ENCODE data around the gene MIER2.
"Not testable (repeated sequence)": the region's sequence is repeated elsewhere in the genome, so short reads cannot be mapped to it uniquely, and the experiment has no call there.

MIER2 gene

GRCh38 chr19:369256-369655 is 24.7 kb upstream of the MIER2 start:
- H3K36me3 ChIP-seq (ENCODE audit: insufficient read depth, low read length): no peaks in the 10 kb centered on the region
- no peak overlapping the region for H3K9ac ChIP-seq (ENCODE audit: low read depth, low read length)
- H3K27me3 ChIP-seq (ENCODE audit: insufficient read depth, low read length): no peaks in the 10 kb centered on the region
- H3K4me1 ChIP-seq (ENCODE audit: insufficient read depth, low read length): no peaks in the 10 kb centered on the region
- no peak overlapping the region for H3K4me3 ChIP-seq (ENCODE audit: low read length)
- WGBS: 88% methylated on average over 13 of the region's 13 CpGs
- no peaks in the 10 kb centered on the region for H3K9me3 ChIP-seq (ENCODE audit: insufficient read depth, low read depth, low read length)
- no peak overlapping the region for H3K27ac ChIP-seq (ENCODE audit: low read depth, low read length)

GRCh38 chr19:368630-369024 is 24.0 kb upstream of the MIER2 start:
- Histone ChIP-seq H3K4me3 (ENCODE audit: low read length) (no peak overlapping the region), H3K27me3 (ENCODE audit: insufficient read depth, low read length) (no peaks in the 10 kb centered on the region), H3K36me3 (ENCODE audit: insufficient read depth, low read length) (no peaks in the 10 kb centered on the region), H3K9me3 (ENCODE audit: insufficient read depth, low read depth, low read length) (no peaks in the 10 kb centered on the region), H3K4me1 (ENCODE audit: insufficient read depth, low read length) (no peaks in the 10 kb centered on the region), H3K9ac (ENCODE audit: low read depth, low read length) (no peak overlapping the region), H3K27ac (ENCODE audit: low read depth, low read length) (no peak overlapping the region)
- 90% methylated on average over 7 of the region's 7 CpGs for WGBS

GRCh38 chr19:367963-368629 is 23.5 kb upstream of the MIER2 start:
- Histone ChIP-seq H3K9me3 (ENCODE audit: insufficient read depth, low read depth, low read length) (no peaks in the 10 kb centered on the region), H3K27ac (ENCODE audit: low read depth, low read length) (no peak overlapping the region), H3K36me3 (ENCODE audit: insufficient read depth, low read length) (no peaks in the 10 kb centered on the region), H3K27me3 (ENCODE audit: insufficient read depth, low read length) (no peaks in the 10 kb centered on the region), H3K9ac (ENCODE audit: low read depth, low read length) (no peak overlapping the region), H3K4me1 (ENCODE audit: insufficient read depth, low read length) (no peaks in the 10 kb centered on the region), H3K4me3 (ENCODE audit: low read length) (no peak overlapping the region)
- 93% methylated on average over 22 of the region's 22 CpGs for WGBS

GRCh38 chr19:367561-367960 is 23.0 kb upstream of the MIER2 start:
- H3K36me3 ChIP-seq (ENCODE audit: insufficient read depth, low read length): no peaks in the 10 kb centered on the region
- H3K27ac ChIP-seq (ENCODE audit: low read depth, low read length): no peak overlapping the region
- no peaks in the 10 kb centered on the region for H3K4me1 ChIP-seq (ENCODE audit: insufficient read depth, low read length)
- no peaks in the 10 kb centered on the region for H3K27me3 ChIP-seq (ENCODE audit: insufficient read depth, low read length)
- H3K9me3 ChIP-seq (ENCODE audit: insufficient read depth, low read depth, low read length): no peaks in the 10 kb centered on the region
- no peak overlapping the region for H3K9ac ChIP-seq (ENCODE audit: low read depth, low read length)
- WGBS: 95% methylated on average over 14 of the region's 14 CpGs
- no peak overlapping the region for H3K4me3 ChIP-seq (ENCODE audit: low read length)

GRCh38 chr19:366951-367350 is 22.4 kb upstream of the MIER2 start:
- Histone ChIP-seq H3K27me3 (ENCODE audit: insufficient read depth, low read length) (no peaks in the 10 kb centered on the region), H3K9me3 (ENCODE audit: insufficient read depth, low read depth, low read length) (no peaks in the 10 kb centered on the region), H3K4me1 (ENCODE audit: insufficient read depth, low read length) (no peaks in the 10 kb centered on the region), H3K4me3 (ENCODE audit: low read length) (no peak overlapping the region), H3K27ac (ENCODE audit: low read depth, low read length) (no peak overlapping the region), H3K9ac (ENCODE audit: low read depth, low read length) (no peak overlapping the region), H3K36me3 (ENCODE audit: insufficient read depth, low read length) (no peaks in the 10 kb centered on the region)
- WGBS: 92% methylated on average over 8 of the region's 8 CpGs

GRCh38 chr19:366205-366783 is 21.7 kb upstream of the MIER2 start:
- 96% methylated on average over 16 of the region's 17 CpGs for WGBS
- no peaks in the 10 kb centered on the region for H3K36me3 ChIP-seq (ENCODE audit: insufficient read depth, low read length)

GRCh38 chr19:364496-365287 is 20.1 kb upstream of the MIER2 start:
- Histone ChIP-seq H3K27ac (ENCODE audit: low read depth, low read length) (no peak overlapping the region), H3K9ac (ENCODE audit: low read depth, low read length) (no peak overlapping the region), H3K27me3 (ENCODE audit: insufficient read depth, low read length) (no peaks in the 10 kb centered on the region), H3K36me3 (ENCODE audit: insufficient read depth, low read length) (no peaks in the 10 kb centered on the region), H3K4me1 (ENCODE audit: insufficient read depth, low read length) (no peaks in the 10 kb centered on the region), H3K9me3 (ENCODE audit: insufficient read depth, low read depth, low read length) (no peaks in the 10 kb centered on the region), H3K4me3 (ENCODE audit: low read length) (no peak overlapping the region)
- 87% methylated on average over 17 of the region's 17 CpGs for WGBS

More at GRCh38 chr19:366205-366783, 21.7 kb upstream of the MIER2 start:
- Histone ChIP-seq H3K9me3 (ENCODE audit: insufficient read depth, low read depth, low read length) (no peaks in the 10 kb centered on the region), H3K4me1 (ENCODE audit: insufficient read depth, low read length) (no peaks in the 10 kb centered on the region), H3K27ac (ENCODE audit: low read depth, low read length) (no peak overlapping the region), H3K9ac (ENCODE audit: low read depth, low read length) (no peak overlapping the region), H3K4me3 (ENCODE audit: low read length) (no peak overlapping the region), H3K27me3 (ENCODE audit: insufficient read depth, low read length) (no peaks in the 10 kb centered on the region)

- no peak overlapping the region for H3K27ac ChIP-seq (ENCODE audit: low read depth, low read length)
- no peaks in the 10 kb centered on the region for H3K9me3 ChIP-seq (ENCODE audit: insufficient read depth, low read depth, low read length)
- WGBS: 95% methylated on average over 11 of the region's 11 CpGs
- no peaks in the 10 kb centered on the region for H3K36me3 ChIP-seq (ENCODE audit: insufficient read depth, low read length)
- H3K4me1 ChIP-seq (ENCODE audit: insufficient read depth, low read length): no peaks in the 10 kb centered on the region
- H3K9ac ChIP-seq (ENCODE audit: low read depth, low read length): no peak overlapping the region
- no peak overlapping the region for H3K4me3 ChIP-seq (ENCODE audit: low read length)
- H3K27me3 ChIP-seq (ENCODE audit: insufficient read depth, low read length): no peaks in the 10 kb centered on the region
Measured at GRCh38 chr19:362683-363082, 18.1 kb upstream of the MIER2 start.

- Histone ChIP-seq H3K27me3 (ENCODE audit: insufficient read depth, low read length) (no peaks in the 10 kb centered on the region), H3K36me3 (ENCODE audit: insufficient read depth, low read length) (no peaks in the 10 kb centered on the region), H3K27ac (ENCODE audit: low read depth, low read length) (no peak overlapping the region), H3K4me1 (ENCODE audit: insufficient read depth, low read length) (no peaks in the 10 kb centered on the region), H3K4me3 (ENCODE audit: low read length) (no peak overlapping the region), H3K9me3 (ENCODE audit: insufficient read depth, low read depth, low read length) (no peaks in the 10 kb centered on the region), H3K9ac (ENCODE audit: low read depth, low read length) (no peak overlapping the region)
- 95% methylated on average over 11 of the region's 11 CpGs for WGBS
Measured at GRCh38 chr19:362154-362553, 17.6 kb upstream of the MIER2 start.

GRCh38 chr19:359653-359925 is 15.0 kb upstream of the MIER2 start:
- Histone ChIP-seq H3K27me3 (ENCODE audit: insufficient read depth, low read length) (no peaks in the 10 kb centered on the region), H3K9ac (ENCODE audit: low read depth, low read length) (no peak overlapping the region), H3K9me3 (ENCODE audit: insufficient read depth, low read depth, low read length) (no peaks in the 10 kb centered on the region), H3K4me3 (ENCODE audit: low read length) (no peak overlapping the region), H3K4me1 (ENCODE audit: insufficient read depth, low read length) (no peaks in the 10 kb centered on the region), H3K36me3 (ENCODE audit: insufficient read depth, low read length) (no peaks in the 10 kb centered on the region), H3K27ac (ENCODE audit: low read depth, low read length) (no peak overlapping the region)
- 84% methylated on average over 2 of the region's 2 CpGs for WGBS

GRCh38 chr19:355536-355935 is 10.9 kb upstream of the MIER2 start:
- WGBS: 91% methylated on average over 14 of the region's 15 CpGs
- not testable (repeated sequence) for H3K4me1 ChIP-seq (ENCODE audit: insufficient read depth, low read length); H3K9ac ChIP-seq (ENCODE audit: low read depth, low read length); H3K36me3 ChIP-seq (ENCODE audit: insufficient read depth, low read length); H3K27ac ChIP-seq (ENCODE audit: low read depth, low read length); H3K9me3 ChIP-seq (ENCODE audit: insufficient read depth, low read depth, low read length); H3K4me3 ChIP-seq (ENCODE audit: low read length); H3K27me3 ChIP-seq (ENCODE audit: insufficient read depth, low read length)

All from HUES64 (cell line).